Measurements from ENCODE around the gene FBN1. TPM values are rescaled to one million over a fixed set of nuclear protein-coding genes. Genes with fewer than 3 reads are reported as not detected.

The FBN1 gene
- total RNA-seq, 1 experiment from 2014 or later = 0.43 TPM

- no peaks in the 10 kb centered on the region for H3K36me3 Mint-ChIP-seq (ENCODE audit: insufficient read depth, unreplicated experiment)
- intact Hi-C loops (cut with micrococcal nuclease; ENCODE audit: unreplicated experiment) = no loop called here
- no peak overlapping the region for H3K27ac Mint-ChIP-seq (ENCODE audit: unreplicated experiment)
- no peaks in the 10 kb centered on the region for H3K9me3 Mint-ChIP-seq (ENCODE audit: unreplicated experiment)
- BruUV-seq (replicated peaks) = no TSS peak
- Histone ChIP-seq H3K27me3 (replicated peaks; ENCODE audit: control insufficient read depth, insufficient read depth, low read length) (no peaks in the 10 kb centered on the region), H3K9me3 (no peaks in the 10 kb centered on the region), H3K4me3 (ENCODE audit: low read depth, low read length) (no peak overlapping the region), H3K36me3 (ENCODE audit: control insufficient read depth, insufficient read depth, low read length) (no peaks in the 10 kb centered on the region), H3K4me1 (no peaks in the 10 kb centered on the region)
- no peak for TF ChIP-seq CTCF (IDR thresholded peaks at IDR 0.05; ENCODE audit: insufficient read depth in 1 of 2, low read depth in 1 of 2, low read length in 1 of 2, severe bottlenecking in 1 of 2, unreplicated experiment in 1 of 2)
- CTCF ChIA-PET = no interaction called here
- DNase-seq = no peak
- peaks cover 2% of the 10 kb centered on the region for H3K27me3 Mint-ChIP-seq (ENCODE audit: insufficient read depth, unreplicated experiment)
- POLR2A ChIA-PET = no interaction called here
- H3K4me1 Mint-ChIP-seq (ENCODE audit: low read depth, unreplicated experiment) = no peaks in the 10 kb centered on the region
- no peak overlapping the region for H3K4me3 Mint-ChIP-seq (ENCODE audit: unreplicated experiment)
Observed at GRCh38 chr15:48466079-48466478, 179.4 kb downstream of the FBN1 start.

- H3K36me3 ChIP-seq (ENCODE audit: control insufficient read depth, insufficient read depth, low read length) = no peaks in the 10 kb centered on the region
- Mint-ChIP-seq H3K9me3 (ENCODE audit: unreplicated experiment) (no peaks in the 10 kb centered on the region), H3K27ac (ENCODE audit: unreplicated experiment) (no peak overlapping the region), H3K4me3 (ENCODE audit: unreplicated experiment) (no peak overlapping the region), H3K27me3 (ENCODE audit: insufficient read depth, unreplicated experiment) (peaks cover 2% of the 10 kb centered on the region), H3K4me1 (ENCODE audit: low read depth, unreplicated experiment) (no peaks in the 10 kb centered on the region), H3K36me3 (ENCODE audit: insufficient read depth, unreplicated experiment) (no peaks in the 10 kb centered on the region)
- H3K4me1 ChIP-seq = no peaks in the 10 kb centered on the region
- H3K9me3 ChIP-seq = no peaks in the 10 kb centered on the region
- H3K4me3 ChIP-seq (ENCODE audit: low read depth, low read length) = no peak overlapping the region
- H3K27me3 ChIP-seq (replicated peaks; ENCODE audit: control insufficient read depth, insufficient read depth, low read length) = no peaks in the 10 kb centered on the region
- intact Hi-C loops (cut with micrococcal nuclease; ENCODE audit: unreplicated experiment) = no loop called here
- POLR2A ChIA-PET = no interaction called here
- BruUV-seq (replicated peaks) = no TSS peak
- TF ChIP-seq CTCF (IDR thresholded peaks at IDR 0.05; ENCODE audit: insufficient read depth in 1 of 2, low read depth in 1 of 2, low read length in 1 of 2, severe bottlenecking in 1 of 2, unreplicated experiment in 1 of 2) = no peak
- DNase-seq = no peak
- CTCF ChIA-PET = no interaction called here
Observed at GRCh38 chr15:48465410-48465809, 180.1 kb downstream of the FBN1 start.

GRCh38 chr15:48463366-48463880 is 182.1 kb downstream of the FBN1 start:
- Mint-ChIP-seq H3K4me3 (ENCODE audit: unreplicated experiment) (no peak overlapping the region), H3K27me3 (ENCODE audit: insufficient read depth, unreplicated experiment) (peaks cover 2% of the 10 kb centered on the region)

More at GRCh38 chr15:48463366-48463880, 182.1 kb downstream of the FBN1 start:
- Histone ChIP-seq H3K4me3 (ENCODE audit: low read depth, low read length) (no peak overlapping the region), H3K36me3 (ENCODE audit: control insufficient read depth, insufficient read depth, low read length) (no peaks in the 10 kb centered on the region), H3K4me1 (no peaks in the 10 kb centered on the region), H3K9me3 (no peaks in the 10 kb centered on the region), H3K27me3 (replicated peaks; ENCODE audit: control insufficient read depth, insufficient read depth, low read length) (no peaks in the 10 kb centered on the region)
- Mint-ChIP-seq H3K27ac (ENCODE audit: unreplicated experiment) (no peak overlapping the region), H3K4me1 (ENCODE audit: low read depth, unreplicated experiment) (no peaks in the 10 kb centered on the region), H3K9me3 (ENCODE audit: unreplicated experiment) (no peaks in the 10 kb centered on the region), H3K36me3 (ENCODE audit: insufficient read depth, unreplicated experiment) (no peaks in the 10 kb centered on the region)
- BruUV-seq (replicated peaks) = no TSS peak
- TF ChIP-seq CTCF (IDR thresholded peaks at IDR 0.05; ENCODE audit: insufficient read depth in 1 of 2, low read depth in 1 of 2, low read length in 1 of 2, severe bottlenecking in 1 of 2, unreplicated experiment in 1 of 2) = no peak
- CTCF ChIA-PET = no interaction called here
- no peak for DNase-seq
- intact Hi-C loops (cut with micrococcal nuclease; ENCODE audit: unreplicated experiment) = no loop called here
- POLR2A ChIA-PET = no interaction called here
